NCI-H2171 (cell line): Measurements from ENCODE around the gene HOXD8.

ENCODE experiments used
- DNase-seq: peaks from one replicate; lab custom pipeline; 2025; lab: John Stamatoyannopoulos, UW

HOXD8 gene

GRCh38 chr2:176103742-176104315, 25.7 kb upstream of the HOXD8 start:
- no peak for DNase-seq

GRCh38 chr2:176104316-176105077, 25.0 kb upstream of the HOXD8 start:
- DNase-seq, result no peak

DNA sequence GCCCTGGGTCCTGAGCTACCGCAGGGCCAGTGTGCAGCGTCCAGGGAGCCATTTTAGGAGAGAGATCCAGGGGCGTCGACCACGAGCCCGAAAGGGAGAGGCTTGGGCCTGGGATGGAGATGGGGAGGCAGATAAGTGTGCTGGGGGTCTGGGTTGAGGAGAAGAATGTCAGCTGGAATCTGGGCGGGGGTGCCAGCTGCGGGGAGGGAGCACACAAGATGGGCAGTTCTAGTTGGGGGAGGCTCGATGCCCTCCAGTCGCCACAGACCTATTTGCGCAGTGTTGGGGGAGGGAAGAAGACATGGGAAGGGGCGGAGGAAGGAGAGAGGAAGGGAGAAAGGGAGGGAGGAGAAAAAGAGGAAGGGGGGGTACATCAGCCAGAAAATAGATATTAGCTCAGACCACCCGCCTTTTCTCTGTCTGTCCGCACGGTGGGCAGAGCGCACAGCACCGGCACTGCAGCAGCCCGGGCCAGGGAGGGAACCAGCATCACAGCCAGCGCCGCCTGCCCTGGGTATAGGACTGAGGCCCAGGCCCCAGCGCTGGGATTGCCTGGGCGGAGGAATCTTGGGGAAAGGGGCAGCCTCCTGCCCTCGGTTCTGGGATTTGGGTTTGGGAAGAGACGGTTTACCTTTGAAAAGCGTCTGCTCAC, 24.3 kb upstream of the HOXD8 start:
- no peak for DNase-seq

DNA sequence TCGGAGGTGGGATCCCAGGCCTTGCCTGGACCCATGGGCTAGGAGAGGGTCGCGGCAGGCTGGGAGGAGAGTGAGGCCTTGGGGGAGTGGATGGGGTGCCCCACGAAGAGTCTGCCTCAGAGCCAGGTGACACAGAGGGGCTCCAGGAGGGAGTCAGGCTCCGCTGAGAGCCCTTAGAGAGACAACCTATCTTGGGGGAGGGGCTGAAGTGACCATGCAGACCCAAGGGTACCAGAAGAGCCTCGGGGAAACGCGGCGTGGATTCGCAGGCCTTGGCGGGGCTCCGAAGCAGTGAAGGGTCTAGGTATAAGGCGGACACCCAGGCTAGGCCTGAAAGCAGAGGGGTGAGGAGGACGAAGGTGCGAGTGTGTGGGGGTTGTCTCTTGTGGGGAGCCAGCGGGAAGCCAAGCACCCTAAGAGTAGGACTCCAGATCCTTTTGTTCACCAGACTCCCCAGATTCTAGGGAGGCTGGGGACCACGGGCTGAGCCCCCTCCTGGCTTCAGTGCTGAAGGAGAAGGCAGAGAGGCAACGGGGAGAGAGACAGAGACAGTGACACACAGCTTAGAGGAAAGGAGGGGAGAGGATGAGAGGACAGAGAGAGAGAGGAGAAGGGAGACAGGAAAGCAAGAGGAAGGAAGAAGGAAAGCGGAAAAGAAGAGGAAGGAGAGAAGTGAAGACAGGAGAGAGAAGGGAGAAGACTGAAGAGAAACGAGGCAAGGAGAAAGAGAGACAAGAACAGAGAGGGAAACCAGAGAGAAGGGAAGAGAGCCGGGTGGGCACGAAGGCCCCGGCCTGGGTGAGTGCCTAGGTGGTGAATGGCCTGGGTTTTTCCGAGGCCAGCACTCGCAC, 23.6 kb upstream of the HOXD8 start:
- DNase-seq, result no peak

DNA sequence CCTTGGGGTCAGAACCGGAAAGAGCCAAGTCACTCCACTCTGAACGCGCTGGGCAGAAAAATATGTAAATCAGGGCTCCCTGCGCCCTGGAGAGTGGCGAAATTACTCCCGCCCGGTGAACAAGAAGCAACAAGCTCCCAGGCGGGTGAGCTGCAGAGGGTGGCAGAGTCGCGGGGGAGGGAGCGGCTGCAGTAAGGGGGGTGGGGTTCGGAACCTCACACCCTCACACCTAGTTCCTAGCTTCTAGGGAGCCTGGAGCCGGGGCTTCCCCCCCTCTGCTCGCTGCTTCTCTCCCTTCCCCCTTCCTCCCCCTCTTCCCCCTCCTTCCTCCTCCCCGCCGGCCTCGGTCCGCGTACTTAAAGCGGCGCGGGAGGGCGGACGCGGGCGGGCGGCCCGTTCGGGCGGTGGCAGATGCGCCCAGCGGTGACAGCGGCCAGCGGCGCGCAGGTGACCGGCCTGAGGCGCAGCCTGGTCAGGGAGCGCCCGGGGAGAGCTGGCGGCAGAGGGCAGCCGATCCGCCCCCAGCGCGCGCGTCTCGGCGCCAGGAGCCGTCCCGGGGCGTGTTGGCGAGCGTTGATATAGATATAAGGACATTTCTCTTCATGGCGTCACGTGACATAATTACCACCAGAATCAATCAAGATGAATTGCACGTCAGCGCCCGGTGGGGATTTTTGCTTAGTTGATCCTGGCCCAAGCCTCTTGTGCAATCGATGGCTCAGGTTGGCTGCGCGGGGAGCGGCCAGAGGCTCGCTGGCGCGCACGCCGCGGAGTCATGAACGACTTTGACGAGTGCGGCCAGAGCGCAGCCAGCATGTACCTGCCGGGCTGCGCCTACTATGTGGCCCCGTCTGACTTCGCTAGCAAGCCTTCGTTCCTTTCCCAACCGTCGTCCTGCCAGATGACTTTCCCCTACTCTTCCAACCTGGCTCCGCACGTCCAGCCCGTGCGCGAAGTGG, 22.6 kb upstream of the HOXD8 start, which contains the start of gene HOXD11:
TSS of gene HOXD11 (plus strand) at position 700 of the 959 bp plus-strand sequence. CDS start at position 776, 76 bp downstream.
- DNase-seq, result peak; percentile 34

DNA sequence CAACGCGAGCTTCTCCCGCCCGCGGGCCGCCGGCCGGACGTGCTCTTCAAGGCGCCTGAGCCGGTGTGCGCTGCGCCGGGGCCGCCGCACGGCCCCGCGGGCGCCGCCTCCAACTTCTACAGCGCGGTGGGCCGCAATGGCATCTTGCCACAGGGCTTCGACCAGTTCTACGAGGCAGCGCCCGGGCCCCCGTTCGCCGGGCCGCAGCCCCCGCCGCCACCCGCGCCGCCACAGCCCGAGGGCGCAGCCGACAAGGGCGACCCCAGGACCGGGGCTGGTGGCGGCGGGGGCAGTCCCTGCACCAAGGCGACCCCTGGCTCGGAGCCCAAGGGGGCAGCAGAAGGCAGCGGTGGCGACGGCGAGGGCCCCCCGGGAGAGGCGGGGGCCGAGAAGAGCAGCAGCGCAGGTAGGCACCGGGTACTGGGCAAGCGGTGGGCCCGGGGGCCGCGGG, 21.7 kb upstream of the HOXD8 start:
- DNase-seq, result no peak

DNA sequence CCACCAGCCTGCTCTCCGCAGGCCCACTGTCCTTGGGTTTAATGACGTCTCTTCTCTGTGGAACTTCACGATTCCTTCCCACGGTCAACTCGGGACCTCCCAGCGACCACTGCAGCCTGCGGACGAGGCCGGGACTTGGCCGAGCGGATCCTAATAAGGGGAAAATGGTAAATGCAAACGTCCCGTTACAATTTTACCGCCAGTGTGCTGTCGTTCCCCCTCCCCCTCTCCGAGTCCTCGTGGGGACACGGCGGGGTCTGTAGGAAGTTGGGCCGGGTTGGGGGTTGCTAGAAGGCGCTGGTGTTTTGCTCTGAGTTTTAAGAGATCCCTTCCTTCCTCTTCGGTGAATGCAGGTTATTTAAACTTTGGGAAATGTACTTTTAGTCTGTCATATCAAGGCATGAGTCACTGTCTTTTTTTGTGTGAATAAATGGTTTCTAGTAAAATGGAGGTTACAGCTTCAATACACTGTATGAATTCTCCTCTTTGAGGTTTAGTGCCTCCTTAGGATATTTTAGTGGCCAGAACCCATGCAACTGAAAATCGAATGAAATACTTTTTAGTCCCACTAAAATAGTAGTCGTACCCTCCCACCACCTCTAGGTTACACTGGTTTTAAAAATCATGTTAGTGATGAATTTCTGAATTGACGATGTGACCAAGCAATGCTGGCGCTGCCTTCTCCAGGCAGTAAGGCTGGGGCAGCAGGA, 20.2 kb upstream of the HOXD8 start:
- DNase-seq, result no peak

GRCh38 chr2:176109946-176110345, 19.6 kb upstream of the HOXD8 start:
- no peak for DNase-seq

GRCh38 chr2:176110415-176111308, 18.8 kb upstream of the HOXD8 start:
- DNase-seq, result no peak

DNA sequence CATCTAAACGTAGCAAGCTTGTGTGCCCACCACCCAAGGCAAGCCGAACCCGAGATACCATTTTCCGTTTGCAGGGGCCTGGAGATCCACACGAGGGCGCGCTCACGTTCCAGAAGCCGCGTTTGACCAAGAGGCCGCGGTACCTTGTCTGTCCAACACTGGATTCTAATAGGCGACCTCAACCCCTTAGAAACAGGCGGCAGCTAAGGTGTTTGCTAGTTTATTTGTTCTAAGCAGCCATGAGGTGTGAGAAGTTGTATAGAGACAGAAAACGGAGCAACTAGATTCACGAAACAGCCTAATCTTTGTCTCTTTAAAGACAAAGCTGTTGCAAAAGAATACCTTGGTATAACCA, 18.2 kb upstream of the HOXD8 start:
- DNase-seq, result peak; percentile 39

GRCh38 chr2:176111846-176112374, 17.6 kb upstream of the HOXD8 start:
- DNase-seq, result no peak

DNA sequence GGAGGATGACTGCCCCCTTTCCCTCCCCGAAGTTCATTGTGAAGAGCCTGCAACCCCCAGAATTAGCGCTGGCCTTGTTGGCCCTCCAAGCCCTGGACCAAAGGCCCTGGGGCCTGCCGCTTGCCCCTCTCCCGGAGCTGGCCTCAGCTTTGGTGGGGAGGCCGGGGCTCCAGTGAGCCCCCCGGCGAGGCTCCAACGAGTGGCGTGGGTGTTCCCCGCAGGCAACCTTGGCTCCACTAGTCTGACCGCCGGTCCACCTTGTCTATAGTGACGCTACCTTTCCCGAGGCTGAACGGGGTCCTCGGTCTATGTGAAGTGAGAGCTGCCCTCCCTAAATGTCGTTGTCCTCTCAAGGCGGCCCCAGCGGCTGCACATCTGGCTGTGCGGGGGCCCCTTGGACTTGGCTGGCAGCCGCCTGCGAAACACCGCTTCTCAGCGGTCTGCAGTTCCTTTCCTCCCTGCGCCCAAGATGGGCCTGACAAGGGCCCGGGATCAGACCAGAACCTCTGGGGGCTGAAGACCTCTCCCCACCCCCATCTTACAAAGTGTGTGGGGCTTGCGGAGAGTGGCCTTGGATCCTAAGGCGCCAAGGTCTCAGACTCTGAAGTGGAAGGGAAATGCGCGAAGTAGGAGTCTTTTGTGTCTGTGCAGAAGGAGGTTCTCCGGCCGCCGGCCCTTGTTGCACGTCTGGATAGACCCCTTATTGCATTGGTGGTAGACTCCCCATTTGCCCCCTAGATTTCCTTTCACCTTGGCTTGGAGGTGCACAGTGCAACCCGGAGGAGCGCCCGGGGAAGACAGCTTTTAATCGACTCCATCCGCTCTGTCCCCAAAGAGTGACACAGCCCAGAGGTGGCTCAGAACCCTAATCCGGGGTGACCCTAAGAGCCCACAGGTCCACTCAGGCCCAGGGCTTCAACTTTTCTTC, 16.9 kb upstream of the HOXD8 start:
- no peak for DNase-seq

DNA sequence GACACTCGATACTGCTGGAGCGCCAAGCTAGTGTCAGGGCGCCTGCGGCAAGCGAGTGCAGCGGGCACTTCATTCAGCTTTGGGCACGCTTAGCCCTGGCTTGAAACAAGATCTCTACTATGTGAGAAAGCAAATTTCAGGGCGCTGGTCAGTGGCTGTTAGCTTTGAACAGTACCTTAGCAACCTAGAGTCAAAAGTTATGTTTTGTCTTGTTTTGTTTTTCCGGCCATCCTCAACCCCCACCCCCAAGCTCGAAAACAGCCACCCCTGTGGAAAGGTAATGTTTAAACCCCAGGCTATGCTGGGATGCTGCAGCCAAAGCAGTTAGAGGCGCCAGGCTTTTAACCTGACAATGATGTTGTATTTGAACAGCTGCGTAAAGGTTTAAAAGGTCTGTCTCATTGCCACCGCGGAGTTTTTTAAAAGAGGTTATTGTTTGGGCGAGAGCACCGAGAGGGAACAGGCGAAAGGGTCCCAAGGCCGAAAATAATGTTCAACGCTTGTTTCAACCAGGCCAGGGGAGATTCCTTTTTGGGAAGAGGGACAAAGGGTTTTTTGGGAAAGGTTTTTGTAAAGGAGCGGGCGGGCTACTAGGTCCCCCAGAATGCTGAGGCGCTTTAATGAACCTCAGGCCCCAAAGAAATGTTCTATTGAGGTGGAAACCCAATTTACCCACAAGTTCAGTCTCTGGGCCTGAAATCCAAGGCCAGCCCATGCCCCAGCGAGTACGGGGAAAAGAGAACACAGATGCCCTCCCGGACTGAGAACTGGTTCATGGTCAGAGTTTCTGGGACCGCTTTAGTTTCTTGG, 15.2 kb upstream of the HOXD8 start:
- DNase-seq, result no peak

- no peak for DNase-seq
Measured at GRCh38 chr2:176114930-176115625, 14.4 kb upstream of the HOXD8 start.

- DNase-seq, result no peak
Measured at GRCh38 chr2:176115883-176116813, 13.4 kb upstream of the HOXD8 start, which contains the start of gene HOXD10. TSS of gene HOXD10 (plus strand) at chr2:176116778. CDS start at chr2:176116834, 56 bp downstream.
